Endodermal cell (in vitro differentiated cells): ENCODE results near the gene METRNL. TPM values are rescaled to one million over a fixed set of nuclear protein-coding genes. Genes with fewer than 3 reads are reported as not detected.

Experiments used
- DNase-seq: peaks from one replicate; pipeline ENCODE4 v3.0.0-alpha.2; 2017
- H3K27ac ChIP-seq: 2 replicates; pipeline ENCODE4 v1.5.1; 2013; ENCODE audit warnings: mild to moderate bottlenecking, low read depth, low read length, moderate library complexity
- H3K27me3 ChIP-seq: 2 replicates; pipeline ENCODE4 v1.6.1; 2013; ENCODE audit warnings: mild to moderate bottlenecking, low read length, moderate library complexity; ENCODE audit not compliant: insufficient read depth, control insufficient read depth, poor library complexity, severe bottlenecking
- H3K36me3 ChIP-seq: 2 replicates; pipeline ENCODE4 v1.7.0; 2013; ENCODE audit warnings: mild to moderate bottlenecking, low read length, moderate library complexity; ENCODE audit not compliant: control insufficient read depth, insufficient read depth
- H3K4me1 ChIP-seq: one replicate; pipeline ENCODE4 v1.7.0; 2013; ENCODE audit warnings: low read length; ENCODE audit not compliant: control insufficient read depth, insufficient read depth
- H3K4me3 ChIP-seq: 2 replicates; pipeline ENCODE4 v1.5.1; 2013; ENCODE audit warnings: mild to moderate bottlenecking, low read length, moderate library complexity
- H3K9ac ChIP-seq: 2 replicates; pipeline ENCODE4 v1.6.1; 2013; ENCODE audit warnings: mild to moderate bottlenecking, low read length, moderate library complexity; ENCODE audit not compliant: poor library complexity, severe bottlenecking; ENCODE audit errors: extremely low read depth
- H3K9me3 ChIP-seq: 2 replicates; pipeline ENCODE4 v1.6.1; 2013; ENCODE audit warnings: mild to moderate bottlenecking, low read length, moderate library complexity; ENCODE audit not compliant: control insufficient read depth
- H3K27ac Mint-ChIP-seq: 2 replicates; pipeline ENCODE4 v1.8.0; 2020; ENCODE audit warnings: mixed read lengths
- H3K27me3 Mint-ChIP-seq: 2 replicates; pipeline ENCODE4 v1.8.0; 2021; ENCODE audit warnings: mild to moderate bottlenecking, mixed read lengths; ENCODE audit not compliant: insufficient read depth
- H3K36me3 Mint-ChIP-seq: 2 replicates; pipeline ENCODE4 v1.8.0; 2020; ENCODE audit warnings: low read depth, mixed read lengths
- H3K4me1 Mint-ChIP-seq: 2 replicates; pipeline ENCODE4 v1.8.0; 2020; ENCODE audit warnings: mixed read lengths
- H3K4me3 Mint-ChIP-seq: 2 replicates; pipeline ENCODE4 v1.8.0; 2020; ENCODE audit warnings: mild to moderate bottlenecking, moderate library complexity, mixed read lengths
- H3K9me3 Mint-ChIP-seq: 2 replicates; pipeline ENCODE4 v1.8.0; 2020; ENCODE audit warnings: mild to moderate bottlenecking, mixed read lengths
- WGBS, 2 experiments: methylation state at CpG; one replicate each; pipeline versions ENCODE4 v1.1.5 to v1.1.7; 2013; ENCODE audit warnings: missing lambda C conversion rate in 2 of 2, mixed read lengths in 1 of 2; ENCODE audit not compliant: insufficient coverage in 1 of 2, insufficient read length in 1 of 2; 5-methylcytosine and 5-hydroxymethylcytosine counted together
- total RNA-seq, 2 donors: library from RNA; stranded (reverse); fragmentation: NEBNext Ultra II Directional in 1 of 2; extraction: Animal tissue kit (Norgen Biotek cat#: 25700) in 1 of 2; gene quantifications; 2 replicates in 1 of 2; 3 replicates in 1 of 2; pipeline ENCODE4 v1.2.1, GENCODE V29; 2021
- TF ChIP-seq, protein P1 (sequence below): fragments of 200-600 bp; sonication (generic); conservative IDR thresholded peaks from 2 replicates; pipeline ENCODE4 v1.5.0; 2021; ENCODE audit warnings: antibody characterized with exemption, mild to moderate bottlenecking

Gene METRNL
- total RNA-seq, 2 donors from 2014 or later, result 7.3 to 10.3 TPM

DNA sequence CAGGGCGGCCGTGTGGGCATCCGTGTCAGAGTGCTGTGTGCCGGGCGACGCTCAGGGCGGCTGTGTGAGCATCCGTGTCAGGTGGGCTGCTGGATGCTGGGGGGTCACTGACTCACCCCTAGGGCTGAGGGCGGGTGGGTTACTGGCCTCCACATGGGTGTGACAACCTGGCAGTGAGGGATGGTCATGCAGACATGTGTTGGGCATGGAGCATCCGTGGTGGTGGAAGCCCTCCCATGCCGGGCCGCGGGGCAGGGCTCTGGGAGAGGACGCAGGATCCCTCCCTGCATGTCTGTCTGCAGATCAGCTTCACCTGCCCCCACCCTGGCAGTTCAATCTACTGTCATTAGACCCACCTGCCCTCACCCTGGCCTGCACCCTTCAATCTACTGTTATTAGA lies 56.3 kb downstream of the METRNL start:
- WGBS, 2 experiments, result 94 to 95% methylated on average over 13 to 14 of the region's 14 CpGs
- no peaks in the 10 kb centered on the region for H3K36me3 Mint-ChIP-seq
- H3K27me3 Mint-ChIP-seq, result peaks cover 1% of the 10 kb centered on the region
- Histone ChIP-seq H3K4me1 (no peaks in the 10 kb centered on the region), H3K9me3 (no peaks in the 10 kb centered on the region), H3K27ac (no peak overlapping the region), H3K9ac (no peak overlapping the region), H3K4me3 (no peak overlapping the region), H3K36me3 (no peaks in the 10 kb centered on the region), H3K27me3 (no peaks in the 10 kb centered on the region)
- no peak overlapping the region for H3K27ac Mint-ChIP-seq
- H3K4me1 Mint-ChIP-seq, result no peaks in the 10 kb centered on the region
- no peak overlapping the region for H3K4me3 Mint-ChIP-seq
- DNase-seq, result no peak
- H3K9me3 Mint-ChIP-seq, result peaks cover under 1% of the 10 kb centered on the region
- TF ChIP-seq, protein P1, sequence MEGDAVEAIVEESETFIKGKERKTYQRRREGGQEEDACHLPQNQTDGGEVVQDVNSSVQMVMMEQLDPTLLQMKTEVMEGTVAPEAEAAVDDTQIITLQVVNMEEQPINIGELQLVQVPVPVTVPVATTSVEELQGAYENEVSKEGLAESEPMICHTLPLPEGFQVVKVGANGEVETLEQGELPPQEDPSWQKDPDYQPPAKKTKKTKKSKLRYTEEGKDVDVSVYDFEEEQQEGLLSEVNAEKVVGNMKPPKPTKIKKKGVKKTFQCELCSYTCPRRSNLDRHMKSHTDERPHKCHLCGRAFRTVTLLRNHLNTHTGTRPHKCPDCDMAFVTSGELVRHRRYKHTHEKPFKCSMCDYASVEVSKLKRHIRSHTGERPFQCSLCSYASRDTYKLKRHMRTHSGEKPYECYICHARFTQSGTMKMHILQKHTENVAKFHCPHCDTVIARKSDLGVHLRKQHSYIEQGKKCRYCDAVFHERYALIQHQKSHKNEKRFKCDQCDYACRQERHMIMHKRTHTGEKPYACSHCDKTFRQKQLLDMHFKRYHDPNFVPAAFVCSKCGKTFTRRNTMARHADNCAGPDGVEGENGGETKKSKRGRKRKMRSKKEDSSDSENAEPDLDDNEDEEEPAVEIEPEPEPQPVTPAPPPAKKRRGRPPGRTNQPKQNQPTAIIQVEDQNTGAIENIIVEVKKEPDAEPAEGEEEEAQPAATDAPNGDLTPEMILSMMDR, result no peak

DNA sequence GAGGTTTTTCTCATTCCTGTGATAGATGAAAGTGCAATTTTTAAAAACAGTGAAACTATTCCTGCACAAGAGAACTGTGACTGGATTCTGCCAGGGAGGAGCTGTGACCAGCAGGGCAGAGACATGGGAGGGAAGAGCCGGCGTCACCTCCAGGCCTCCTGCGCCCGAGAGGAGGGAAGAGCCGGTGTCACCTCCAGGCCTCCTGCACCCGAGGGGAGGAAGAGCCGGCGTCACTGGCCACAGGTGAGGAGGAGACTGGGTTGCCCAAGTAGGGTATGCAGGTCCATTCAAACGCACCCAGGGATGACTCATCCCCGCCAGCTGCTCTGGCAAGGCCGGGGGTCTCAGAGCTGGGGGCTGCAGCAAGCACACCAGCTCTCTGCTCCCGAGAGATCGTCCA lies 56.7 kb downstream of the METRNL start:
- Mint-ChIP-seq H3K27me3 (peaks cover 1% of the 10 kb centered on the region), H3K4me1 (no peaks in the 10 kb centered on the region), H3K9me3 (peaks cover 2% of the 10 kb centered on the region), H3K27ac (no peak overlapping the region), H3K4me3 (no peak overlapping the region), H3K36me3 (no peaks in the 10 kb centered on the region)
- Histone ChIP-seq H3K27me3 (no peaks in the 10 kb centered on the region), H3K27ac (no peak overlapping the region), H3K9me3 (no peaks in the 10 kb centered on the region), H3K9ac (no peak overlapping the region), H3K4me3 (no peak overlapping the region), H3K36me3 (no peaks in the 10 kb centered on the region), H3K4me1 (no peaks in the 10 kb centered on the region)
- TF ChIP-seq, protein P1, result no peak
- 85 to 89% methylated on average over 4 to 13 of the region's 13 CpGs for WGBS, 2 experiments
- peak; percentile 55 for DNase-seq

DNA sequence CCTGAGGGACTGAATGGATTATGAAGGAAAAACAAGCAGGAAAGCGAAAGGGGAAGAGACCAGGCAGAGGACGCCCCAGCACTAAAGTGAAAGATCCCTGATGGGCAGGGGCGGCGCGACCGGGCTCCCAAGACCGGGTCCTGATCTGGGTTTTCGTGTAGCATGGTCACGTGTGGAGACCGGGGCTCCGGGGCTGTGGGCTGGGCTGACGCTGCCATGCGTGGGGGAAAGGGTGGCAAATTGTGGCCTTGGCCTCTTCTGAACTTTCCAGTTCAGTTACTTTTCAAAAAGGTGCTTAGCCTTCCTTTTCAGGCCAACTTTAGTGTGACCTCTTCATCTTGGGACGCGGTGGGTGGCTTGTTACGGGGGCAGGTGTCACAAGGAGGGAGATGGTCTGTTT lies 57.5 kb downstream of the METRNL start:
- Histone ChIP-seq H3K4me1 (no peaks in the 10 kb centered on the region), H3K9me3 (no peaks in the 10 kb centered on the region), H3K36me3 (no peaks in the 10 kb centered on the region), H3K9ac (no peak overlapping the region), H3K27me3 (no peaks in the 10 kb centered on the region), H3K27ac (no peak overlapping the region), H3K4me3 (no peak overlapping the region)
- peaks cover 5% of the 10 kb centered on the region for H3K9me3 Mint-ChIP-seq
- WGBS, 2 experiments, result 90 to 94% methylated on average over 13 to 16 of the region's 16 CpGs
- H3K4me3 Mint-ChIP-seq, result no peak overlapping the region
- H3K27ac Mint-ChIP-seq, result peak overlapping the region; percentile 28
- no peaks in the 10 kb centered on the region for H3K27me3 Mint-ChIP-seq
- TF ChIP-seq, protein P1, result no peak
- no peaks in the 10 kb centered on the region for H3K36me3 Mint-ChIP-seq
- H3K4me1 Mint-ChIP-seq, result no peaks in the 10 kb centered on the region
- no peak for DNase-seq
